Activated CD4-positive, alpha-beta memory T cell treated with anti-CD3 and anti-CD28 coated beads for 36 hours (primary cell): Measurements from ENCODE around the gene VMAC. TPM values are rescaled to one million over a fixed set of nuclear protein-coding genes. Genes with fewer than 3 reads are reported as not detected.
"Not testable (repeated sequence)": the region's sequence is repeated elsewhere in the genome, so short reads cannot be mapped to it uniquely, and the experiment has no call there.

Experiments
- CTCF ChIA-PET: fragments of 350-600 bp; sonication (Branson Sonifier 250); formaldehyde crosslinking; loops from one replicate; lab custom pipeline; 2021; ENCODE audit warnings: antibody characterized with exemption, inconsistent platforms; lab: Charles Lee
- POLR2A ChIA-PET: fragments of 350-600 bp; sonication (Branson Sonifier 250); formaldehyde crosslinking; loops from one replicate; lab custom pipeline; 2021; ENCODE audit warnings: antibody characterized with exemption; lab: Charles Lee
- DNase-seq: peaks from one replicate; pipeline ENCODE4 v3.0.0-alpha.2; 2020
- H3K27ac Mint-ChIP-seq: one replicate; pipeline ENCODE4 v1.8.0; 2021; ENCODE audit warnings: mixed read lengths
- H3K27me3 Mint-ChIP-seq: one replicate; pipeline ENCODE4 v1.8.0; 2021; ENCODE audit warnings: mixed read lengths
- H3K36me3 Mint-ChIP-seq: one replicate; pipeline ENCODE4 v1.8.0; 2021; ENCODE audit warnings: mixed read lengths
- H3K4me1 Mint-ChIP-seq: one replicate; pipeline ENCODE4 v1.8.0; 2021; ENCODE audit warnings: low read depth, mixed read lengths
- H3K4me3 Mint-ChIP-seq: one replicate; pipeline ENCODE4 v1.8.0; 2021; ENCODE audit warnings: mild to moderate bottlenecking, mixed read lengths
- H3K9me3 Mint-ChIP-seq: one replicate; pipeline ENCODE4 v1.8.0; 2021; ENCODE audit warnings: mixed read lengths
- intact Hi-C: fragments of 100-400 bp; cut with micrococcal nuclease; formaldehyde crosslinking; loops from one replicate; pipeline ENCODE4 v1.15.1; 2023
- total RNA-seq, 2 experiments: library from RNA; stranded (reverse); gene quantifications; one replicate each; pipeline ENCODE4 v1.2.3, GENCODE V29; 2021

Gene VMAC
- total RNA-seq, 2 experiments from 2014 or later, result 2.9 to 3.3 TPM

GRCh38 chr19:5874496-5874895 is 30.2 kb upstream of the VMAC start:
- H3K4me1 Mint-ChIP-seq, H3K4me3 Mint-ChIP-seq, H3K27me3 Mint-ChIP-seq, DNase-seq, CTCF ChIA-PET, H3K27ac Mint-ChIP-seq, H3K36me3 Mint-ChIP-seq, intact Hi-C loops, POLR2A ChIA-PET, H3K9me3 Mint-ChIP-seq: not testable (repeated sequence)

GRCh38 chr19:5877427-5877826 is 27.2 kb upstream of the VMAC start:
- Mint-ChIP-seq H3K27me3 (peaks cover 7% of the 10 kb centered on the region), H3K9me3 (no peaks in the 10 kb centered on the region), H3K36me3 (no peaks in the 10 kb centered on the region), H3K4me3 (no peak overlapping the region), H3K27ac (no peak overlapping the region), H3K4me1 (no peaks in the 10 kb centered on the region)
- CTCF ChIA-PET, result no interaction called here
- intact Hi-C loops, result no loop called here
- POLR2A ChIA-PET, result no interaction called here
- no peak for DNase-seq

DNA sequence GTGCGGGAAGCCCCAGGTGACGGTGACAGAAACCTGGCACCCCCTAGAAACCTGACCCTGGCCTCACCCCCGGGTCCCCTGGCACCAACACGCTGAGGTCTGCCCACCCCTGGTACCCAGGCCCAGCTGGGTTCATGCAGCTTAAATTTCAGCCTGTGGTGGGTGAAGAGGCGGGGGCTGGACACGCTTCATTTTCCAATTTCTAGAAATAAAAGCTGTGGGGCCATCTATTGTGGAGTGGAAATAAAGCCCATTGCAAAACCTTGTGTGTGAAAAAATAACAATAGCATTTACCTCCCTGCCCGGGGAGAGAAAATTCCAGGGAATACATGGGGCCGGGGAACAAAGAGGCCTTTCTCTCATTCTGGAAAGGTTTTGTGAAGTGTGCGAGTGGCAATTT is 26.8 kb upstream of the VMAC start:
- no peak for DNase-seq
- ChIA-PET CTCF (no interaction called here), POLR2A (no interaction called here)
- H3K36me3 Mint-ChIP-seq, result no peaks in the 10 kb centered on the region
- no peaks in the 10 kb centered on the region for H3K9me3 Mint-ChIP-seq
- H3K4me3 Mint-ChIP-seq, result no peak overlapping the region
- H3K4me1 Mint-ChIP-seq, result no peaks in the 10 kb centered on the region
- H3K27ac Mint-ChIP-seq, result no peak overlapping the region
- H3K27me3 Mint-ChIP-seq, result peaks cover 9% of the 10 kb centered on the region
- intact Hi-C loops, result no loop called here

DNA sequence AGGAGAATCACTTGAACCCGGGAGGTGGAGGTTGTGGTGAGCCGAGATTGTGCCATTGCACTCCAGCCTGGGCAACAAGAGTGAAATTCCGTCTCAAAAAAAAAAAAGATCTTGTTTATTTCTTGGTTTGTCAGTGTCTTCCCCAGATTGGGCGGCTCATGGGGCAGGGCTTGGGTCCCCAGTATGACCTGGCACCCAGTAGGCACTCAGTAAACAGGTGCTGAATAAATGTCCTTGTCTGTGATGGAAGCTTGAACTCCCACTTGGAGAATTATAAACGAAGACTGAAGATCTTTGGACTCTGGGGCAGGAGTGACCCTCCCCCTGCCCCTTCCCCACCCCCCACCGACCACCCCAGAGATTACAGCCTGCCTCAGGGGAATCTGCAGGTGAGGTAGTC is 24.5 kb upstream of the VMAC start:
- no peak for DNase-seq
- Mint-ChIP-seq H3K36me3 (no peaks in the 10 kb centered on the region), H3K4me3 (no peak overlapping the region), H3K27ac (no peak overlapping the region), H3K27me3 (peaks cover 9% of the 10 kb centered on the region), H3K9me3 (no peaks in the 10 kb centered on the region), H3K4me1 (no peaks in the 10 kb centered on the region)
- intact Hi-C loops, result no loop called here
- ChIA-PET CTCF (no interaction called here), POLR2A (no interaction called here)

- no peak overlapping the region for H3K27ac Mint-ChIP-seq
- H3K4me3 Mint-ChIP-seq, result no peak overlapping the region
- no peaks in the 10 kb centered on the region for H3K36me3 Mint-ChIP-seq
- no peaks in the 10 kb centered on the region for H3K9me3 Mint-ChIP-seq
- no peak for DNase-seq
- POLR2A ChIA-PET, result no interaction called here
- intact Hi-C loops, result no loop called here
- peaks cover 9% of the 10 kb centered on the region for H3K27me3 Mint-ChIP-seq
- H3K4me1 Mint-ChIP-seq, result no peaks in the 10 kb centered on the region
- CTCF ChIA-PET, result no interaction called here
Measured at GRCh38 chr19:5880604-5881078, 24.0 kb upstream of the VMAC start.

DNA sequence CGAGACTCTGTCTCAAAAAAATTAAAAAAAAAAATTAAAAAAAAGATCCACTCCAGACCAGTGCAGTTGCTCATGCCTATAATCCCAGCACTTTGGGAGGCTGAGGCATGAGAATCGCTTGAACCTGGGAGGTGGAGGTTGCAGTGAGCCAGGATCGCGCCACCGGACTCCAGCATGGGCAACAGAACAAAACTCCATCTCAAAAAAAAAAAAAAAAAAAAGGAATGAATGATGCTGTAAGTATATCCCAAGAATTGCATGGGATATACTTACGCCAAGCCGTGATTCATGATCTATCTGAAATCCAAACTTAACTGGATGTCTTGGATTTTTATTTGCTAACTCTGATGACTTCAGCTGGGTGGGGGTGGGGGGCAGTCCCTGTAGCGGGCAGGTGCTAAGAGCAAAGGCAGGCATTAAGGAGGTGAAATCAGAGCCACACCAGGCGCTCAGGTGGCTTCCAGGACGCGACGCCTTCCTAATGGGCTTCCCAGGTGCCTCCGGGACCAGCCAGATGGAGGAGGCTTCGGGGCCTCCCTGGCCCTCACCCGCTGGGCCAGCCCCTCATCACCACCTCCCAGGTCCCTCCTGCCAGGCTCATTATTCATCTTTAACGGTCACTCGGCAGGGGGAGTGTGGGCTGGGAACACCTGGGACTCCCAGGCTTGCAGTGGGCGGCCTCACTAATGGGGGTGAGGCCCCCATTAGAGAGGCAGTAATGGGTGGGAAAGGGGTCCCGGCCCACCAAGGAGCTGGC is 23.0 kb upstream of the VMAC start:
- Mint-ChIP-seq H3K4me1 (no peaks in the 10 kb centered on the region), H3K4me3 (no peak overlapping the region), H3K36me3 (no peaks in the 10 kb centered on the region), H3K27ac (no peak overlapping the region), H3K9me3 (no peaks in the 10 kb centered on the region), H3K27me3 (peaks cover 9% of the 10 kb centered on the region)
- POLR2A ChIA-PET, result no interaction called here
- DNase-seq, result no peak
- intact Hi-C loops, result no loop called here
- CTCF ChIA-PET, result no interaction called here

DNA sequence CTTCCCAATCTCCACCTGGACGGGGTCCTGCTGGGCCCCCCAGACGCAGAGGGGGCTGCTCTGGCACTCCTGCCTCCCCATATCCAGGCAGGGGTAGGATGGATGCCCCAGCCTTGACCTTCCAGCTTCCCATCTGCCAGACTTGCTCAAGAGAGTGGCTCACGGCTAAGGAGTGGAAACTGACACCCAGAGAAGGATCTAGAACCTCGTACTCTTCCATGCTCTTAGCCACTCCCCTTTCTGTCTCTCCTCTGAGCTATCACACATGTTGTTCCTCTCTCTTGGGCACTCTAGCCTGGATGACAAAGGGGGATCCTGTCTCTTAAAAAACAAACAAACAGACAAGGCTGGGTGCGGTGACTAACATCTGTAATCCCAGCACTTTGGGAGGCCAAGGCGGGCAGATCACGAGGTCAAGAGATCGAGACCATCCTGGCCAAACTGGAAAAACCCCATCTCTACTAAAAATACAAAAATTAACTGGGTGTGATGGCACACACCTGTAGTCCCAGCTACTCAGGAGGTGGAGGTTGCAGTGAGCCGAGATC is 22.2 kb upstream of the VMAC start:
- Mint-ChIP-seq H3K9me3 (no peaks in the 10 kb centered on the region), H3K27me3 (peaks cover 6% of the 10 kb centered on the region), H3K36me3 (no peaks in the 10 kb centered on the region), H3K4me3 (no peak overlapping the region), H3K4me1 (no peaks in the 10 kb centered on the region), H3K27ac (no peak overlapping the region)
- ChIA-PET POLR2A (no interaction called here), CTCF (no interaction called here)
- no peak for DNase-seq
- intact Hi-C loops, result no loop called here

DNA sequence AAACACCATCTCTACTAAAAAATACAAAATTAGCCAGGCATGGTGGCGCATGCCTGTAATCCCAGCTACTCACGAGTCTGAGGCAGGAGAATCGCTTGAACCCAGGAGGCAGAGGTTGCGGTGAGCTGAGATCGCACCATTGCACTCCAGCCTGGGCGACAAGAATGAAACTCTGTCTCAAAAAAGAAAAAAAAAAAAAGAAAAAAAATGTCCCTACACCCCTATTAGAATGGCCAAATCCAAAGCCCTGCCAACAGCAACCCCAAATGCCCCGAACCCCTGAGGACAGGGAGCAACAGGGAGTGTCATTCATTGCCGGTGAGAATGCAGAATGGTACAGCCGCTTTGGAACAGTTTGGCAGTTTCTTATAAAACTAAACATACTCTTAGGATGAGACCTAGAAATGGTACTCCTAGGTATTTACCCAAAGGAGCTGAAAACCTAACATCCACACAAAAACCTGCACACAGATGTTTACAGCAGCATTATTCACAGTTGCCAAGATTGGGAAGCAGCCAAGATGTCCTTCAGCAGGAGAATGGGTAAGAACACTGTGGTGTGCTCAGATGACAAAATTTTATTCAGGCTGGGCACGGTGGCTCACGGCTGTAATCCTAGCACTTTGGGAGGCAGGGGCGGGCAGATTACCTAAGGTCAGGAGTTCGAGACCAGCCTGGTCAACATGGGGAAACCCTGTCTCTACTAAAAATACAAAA is 21.4 kb upstream of the VMAC start:
- CTCF ChIA-PET, POLR2A ChIA-PET, H3K27me3 Mint-ChIP-seq, H3K4me1 Mint-ChIP-seq, H3K27ac Mint-ChIP-seq, DNase-seq, intact Hi-C loops, H3K9me3 Mint-ChIP-seq, H3K36me3 Mint-ChIP-seq, H3K4me3 Mint-ChIP-seq: not testable (repeated sequence)

DNA sequence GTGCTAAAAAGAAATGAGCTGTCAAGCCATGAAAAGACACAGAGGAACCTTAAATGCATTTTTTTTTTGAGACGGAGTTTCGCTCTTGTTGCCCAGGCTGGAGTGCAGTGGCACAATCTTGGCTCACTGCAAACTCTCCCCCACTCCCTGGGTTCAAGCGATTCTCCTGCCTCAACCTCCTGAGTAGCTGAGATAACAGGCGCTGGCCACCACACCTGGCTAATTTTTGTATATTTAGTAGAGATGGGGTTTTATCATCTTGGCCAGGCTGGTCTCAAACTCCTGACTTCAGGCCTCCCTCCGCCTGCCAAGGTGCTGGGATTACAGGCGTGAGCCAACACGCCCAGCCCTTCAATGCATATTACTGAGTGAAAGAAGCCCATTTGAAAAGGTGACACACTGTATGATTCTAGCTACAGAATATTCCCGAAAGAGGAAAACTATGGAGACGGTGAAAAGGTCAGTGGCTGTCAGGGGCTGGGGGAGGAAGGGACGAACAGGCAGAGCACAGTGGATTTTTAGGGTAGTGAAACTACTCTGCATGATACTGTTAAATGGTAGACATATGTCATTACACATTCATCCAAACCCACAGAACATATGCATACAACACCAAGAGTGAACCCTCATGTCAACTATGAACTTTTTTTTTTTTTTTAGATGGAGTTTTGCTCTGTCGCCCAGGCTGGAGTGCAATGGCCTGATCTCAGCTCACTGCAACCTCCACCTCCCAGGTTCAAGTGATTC is 20.4 kb upstream of the VMAC start:
- intact Hi-C loops, H3K27ac Mint-ChIP-seq, H3K9me3 Mint-ChIP-seq, H3K27me3 Mint-ChIP-seq, POLR2A ChIA-PET, DNase-seq, H3K36me3 Mint-ChIP-seq, H3K4me3 Mint-ChIP-seq, H3K4me1 Mint-ChIP-seq: not testable (repeated sequence)
- CTCF ChIA-PET, result interaction anchor here (0.5 kb wide), 1 partner anchor 80 kb away, joined by 5 read pairs; no protein-coding TSS in a partner anchor

DNA sequence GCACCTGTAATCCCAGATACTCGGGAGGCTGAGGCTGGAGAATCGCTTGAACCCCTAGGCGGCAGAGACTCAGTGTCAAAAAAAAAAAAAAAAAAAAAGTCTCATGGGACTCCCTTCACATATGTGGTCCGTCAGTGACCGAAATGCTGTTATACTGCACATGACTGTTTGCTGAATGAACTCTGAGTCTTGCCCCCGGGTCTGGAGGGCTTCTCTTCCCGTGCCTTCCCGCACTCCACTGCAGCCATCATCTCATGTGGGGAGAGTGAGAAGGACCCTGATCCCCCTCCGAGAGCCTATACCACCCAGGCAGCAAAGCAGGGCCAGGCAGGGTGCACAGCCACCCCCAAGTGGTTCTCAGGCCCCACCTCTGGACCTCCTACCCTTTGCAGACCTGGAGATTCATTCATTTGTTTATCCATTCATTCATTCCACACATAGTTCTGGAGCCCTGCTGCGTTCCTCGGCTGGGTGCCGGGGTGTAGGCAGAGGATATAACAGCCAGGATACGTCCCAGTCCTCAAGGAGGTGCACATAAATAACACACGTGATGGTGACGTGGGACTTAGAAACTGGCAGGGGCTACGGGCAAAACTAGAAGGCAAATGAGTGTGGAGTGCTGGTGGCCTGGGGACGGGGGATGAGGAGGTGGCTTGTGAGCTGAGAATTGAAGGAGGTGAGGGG is 15.2 kb upstream of the VMAC start:
- CTCF ChIA-PET, result interaction anchor here (2.5 kb wide), 1 partner anchor 85 kb away, joined by 16 read pairs; no protein-coding TSS in a partner anchor
- H3K36me3 Mint-ChIP-seq, result no peaks in the 10 kb centered on the region
- no peak overlapping the region for H3K27ac Mint-ChIP-seq

GRCh38 chr19:5890099-5890498 is 14.6 kb upstream of the VMAC start:
- intact Hi-C loops, result no loop called here
- DNase-seq, result no peak
- H3K4me1 Mint-ChIP-seq, result peaks cover 3% of the 10 kb centered on the region
- no peaks in the 10 kb centered on the region for H3K36me3 Mint-ChIP-seq
- peaks cover 6% of the 10 kb centered on the region for H3K27me3 Mint-ChIP-seq
- no peak overlapping the region for H3K4me3 Mint-ChIP-seq
- ChIA-PET CTCF (interaction anchor here (2.5 kb wide), 1 partner anchor 86 kb away, joined by 16 read pairs; no protein-coding TSS in a partner anchor), POLR2A (no interaction called here)
- H3K27ac Mint-ChIP-seq, result no peak overlapping the region
- no peaks in the 10 kb centered on the region for H3K9me3 Mint-ChIP-seq

More for the DNA sequence above, 15.2 kb upstream of the VMAC start:
- H3K4me1 Mint-ChIP-seq, result peaks cover 3% of the 10 kb centered on the region
- H3K9me3 Mint-ChIP-seq, result no peaks in the 10 kb centered on the region
- peaks cover 6% of the 10 kb centered on the region for H3K27me3 Mint-ChIP-seq
- H3K4me3 Mint-ChIP-seq, result no peak overlapping the region
- POLR2A ChIA-PET, result no interaction called here
- intact Hi-C loops, result no loop called here
- DNase-seq, result no peak
